HuH-7.5 (cell line): ENCODE data around the gene GP1BA.

Experiments
- DNase-seq: peaks from one replicate; pipeline ENCODE4 v3.0.0; 2011; ENCODE audit warnings: low spot score

The GP1BA gene

GRCh38 chr17:4974115-4974670, 42.1 kb downstream of the GP1BA start:
- no peak for DNase-seq

GRCh38 chr17:4978726-4979125, 46.6 kb downstream of the GP1BA start:
- DNase-seq = no peak

- no peak for DNase-seq
Observed at GRCh38 chr17:4980644-4981216, 48.7 kb downstream of the GP1BA start.

GRCh38 chr17:4982305-4982704, 50.2 kb downstream of the GP1BA start:
- DNase-seq = no peak
